GM19467 (cell line): Measurements from ENCODE around the gene ICAM4.
"Not testable (repeated sequence)": the region's sequence is repeated elsewhere in the genome, so short reads cannot be mapped to it uniquely, and the experiment has no call there.

Experiments
- ATAC-seq: cut with Tn5 transposase; IDR thresholded peaks from one replicate; pipeline ENCODE4 v1.9.1; 2021; ENCODE audit warnings: mild to moderate bottlenecking, moderate library complexity; ENCODE audit not compliant: unreplicated experiment

Gene ICAM4

DNA sequence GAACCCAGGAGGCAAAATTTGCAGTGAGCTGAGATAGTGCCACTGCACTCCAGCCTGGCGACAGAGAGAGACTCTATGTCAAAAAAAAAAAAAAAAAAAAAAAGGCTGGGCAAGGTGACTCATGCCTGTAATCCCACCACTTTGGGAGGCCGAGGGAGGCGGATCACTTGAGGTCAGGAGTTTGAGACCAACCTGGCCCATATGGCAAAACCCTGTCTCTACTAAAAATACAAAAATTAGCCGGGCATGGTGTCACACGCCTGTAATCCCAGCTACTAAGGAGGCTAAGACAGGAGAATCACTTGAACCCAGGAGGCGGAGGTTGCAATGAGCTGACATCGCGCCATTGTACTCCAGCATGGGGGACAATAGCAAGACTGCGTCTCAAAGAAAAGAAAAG lies 50.0 kb downstream of the ICAM4 start:
- not testable (repeated sequence) for ATAC-seq
